ENCODE measurements around the gene DHX32.
"Not testable (repeated sequence)": the region's sequence is repeated elsewhere in the genome, so short reads cannot be mapped to it uniquely, and the experiment has no call there.

DHX32 gene

DNA sequence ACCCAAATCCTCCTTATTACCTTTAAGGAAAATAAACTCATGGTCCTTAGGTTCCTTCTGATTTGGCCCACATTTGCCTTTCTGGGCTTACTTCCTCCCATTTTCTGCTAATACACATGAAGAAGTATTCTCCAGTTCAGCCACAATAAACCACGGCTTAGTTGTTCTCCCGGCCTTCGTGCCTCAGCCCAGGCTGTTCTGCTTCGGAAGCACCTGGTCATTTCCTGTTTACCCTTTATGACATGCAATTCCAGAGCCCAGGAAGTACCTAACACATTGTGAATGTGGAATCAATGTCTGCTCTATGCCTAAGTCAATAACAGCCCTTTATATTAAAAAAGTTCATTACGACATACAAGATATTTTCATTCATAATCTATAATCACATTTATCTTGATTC lies 11.3 kb upstream of the DHX32 start:
- H3K9me3 ChIP-seq (ENCODE audit: insufficient read depth, low read depth, low read length) = peaks cover 11% of the 10 kb centered on the region
- H3K4me1 ChIP-seq (ENCODE audit: insufficient read depth, low read length); H3K9ac ChIP-seq (ENCODE audit: low read depth, low read length); H3K27ac ChIP-seq (ENCODE audit: low read length); H3K36me3 ChIP-seq (ENCODE audit: insufficient read depth, low read depth, low read length); H3K4me3 ChIP-seq (ENCODE audit: low read length): not testable (repeated sequence)
- H3K27me3 ChIP-seq (ENCODE audit: insufficient read depth, low read length) = peaks cover 17% of the 10 kb centered on the region; the same call in 1 of the 2 replicates

DNA sequence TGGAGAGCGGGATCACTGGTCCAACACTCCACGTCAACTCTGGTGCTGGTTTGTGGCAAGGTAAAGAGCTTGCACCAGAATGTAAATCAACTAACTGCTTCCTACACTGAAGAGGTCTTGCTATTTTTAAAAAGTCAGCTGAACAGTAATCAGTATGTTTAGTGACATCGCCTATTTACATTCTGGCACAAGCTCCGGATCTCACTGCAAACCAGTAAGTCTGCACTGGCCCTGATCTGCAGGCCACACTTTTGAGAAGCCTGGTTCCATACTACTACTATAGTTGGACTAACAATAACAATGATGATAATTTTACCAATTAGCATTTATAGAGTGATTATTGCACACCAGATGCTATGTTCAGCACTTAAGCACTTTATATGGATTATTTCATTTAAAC lies 8.3 kb upstream of the DHX32 start:
- H3K4me3 ChIP-seq (ENCODE audit: low read length); H3K27me3 ChIP-seq (ENCODE audit: insufficient read depth, low read length); H3K4me1 ChIP-seq (ENCODE audit: insufficient read depth, low read length); H3K36me3 ChIP-seq (ENCODE audit: insufficient read depth, low read depth, low read length); H3K9me3 ChIP-seq (ENCODE audit: insufficient read depth, low read depth, low read length); H3K9ac ChIP-seq (ENCODE audit: low read depth, low read length); H3K27ac ChIP-seq (ENCODE audit: low read length): not testable (repeated sequence)

DNA sequence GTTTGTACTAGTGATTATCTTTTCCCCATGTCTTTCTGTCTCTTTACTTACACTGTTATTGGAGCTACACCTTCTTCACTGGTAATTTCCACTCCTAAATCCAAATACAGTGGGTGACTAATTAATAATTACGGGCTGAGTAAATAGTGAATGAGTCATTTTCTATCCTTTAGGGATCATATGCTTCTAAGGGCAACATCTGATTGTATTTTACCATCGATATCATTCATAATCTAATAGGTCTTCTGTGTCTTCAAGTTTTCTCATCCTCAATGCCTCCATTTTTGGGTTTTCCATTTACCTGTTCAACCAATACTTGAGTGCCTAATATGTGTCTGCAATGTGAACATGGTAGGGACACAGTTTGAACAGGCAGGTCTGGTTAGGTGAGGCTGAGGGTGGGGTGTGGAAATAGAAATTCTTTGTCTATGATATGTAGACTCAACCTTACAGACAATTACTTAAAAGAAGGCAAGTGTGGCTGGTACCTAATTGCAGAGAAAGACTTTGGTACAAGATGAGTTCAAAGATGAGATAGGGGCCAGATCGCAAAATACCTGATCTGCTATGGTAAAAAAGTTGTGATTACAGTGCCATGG lies 5.9 kb upstream of the DHX32 start:
- H3K4me1 ChIP-seq (ENCODE audit: insufficient read depth, low read length) = peaks cover 6% of the 10 kb centered on the region; the same call in 1 of the 2 replicates
- no peak overlapping the region for H3K9ac ChIP-seq (ENCODE audit: low read depth, low read length)
- no peak overlapping the region for H3K4me3 ChIP-seq (ENCODE audit: low read length)
- no peak overlapping the region for H3K27ac ChIP-seq (ENCODE audit: low read length)
- no peaks in the 10 kb centered on the region for H3K36me3 ChIP-seq (ENCODE audit: insufficient read depth, low read depth, low read length)
- H3K9me3 ChIP-seq (ENCODE audit: insufficient read depth, low read depth, low read length) = peaks cover 8% of the 10 kb centered on the region
- H3K27me3 ChIP-seq (ENCODE audit: insufficient read depth, low read length) = no peaks in the 10 kb centered on the region

- Histone ChIP-seq H3K4me1 (ENCODE audit: insufficient read depth, low read length) (peaks cover 26% of the 10 kb centered on the region), H3K9ac (ENCODE audit: low read depth, low read length) (no peak overlapping the region), H3K4me3 (ENCODE audit: low read length) (no peak overlapping the region), H3K27ac (ENCODE audit: low read length) (no peak overlapping the region), H3K27me3 (ENCODE audit: insufficient read depth, low read length) (no peaks in the 10 kb centered on the region), H3K36me3 (ENCODE audit: insufficient read depth, low read depth, low read length) (no peaks in the 10 kb centered on the region), H3K9me3 (ENCODE audit: insufficient read depth, low read depth, low read length) (0 out of 2 replicates have a peak, but pooled peaks cover 2% of the 10 kb centered on the region)
These were observed 2.1 kb upstream of the DHX32 start for GRCh38 chr10:125883211-125883610.

GRCh38 chr10:125882596-125882995 lies 1.5 kb upstream of the DHX32 start:
- H3K4me1 ChIP-seq (ENCODE audit: insufficient read depth, low read length) = peaks cover 26% of the 10 kb centered on the region

GRCh38 chr10:125880719-125881118 lies 373 bp downstream of the DHX32 start:
- peak overlapping the region; percentile 52; the same call in 1 of the 2 replicates for H3K9ac ChIP-seq (ENCODE audit: low read depth, low read length)
- H3K27ac ChIP-seq (ENCODE audit: low read length) = no peak overlapping the region
- H3K9me3 ChIP-seq (ENCODE audit: insufficient read depth, low read depth, low read length) = peaks cover 21% of the 10 kb centered on the region
- H3K36me3 ChIP-seq (ENCODE audit: insufficient read depth, low read depth, low read length) = peaks cover 15% of the 10 kb centered on the region
- peak overlapping the region; percentile 51 for H3K4me3 ChIP-seq (ENCODE audit: low read length)
- H3K4me1 ChIP-seq (ENCODE audit: insufficient read depth, low read length) = peaks cover 26% of the 10 kb centered on the region
- no peaks in the 10 kb centered on the region for H3K27me3 ChIP-seq (ENCODE audit: insufficient read depth, low read length)

More at GRCh38 chr10:125882596-125882995, 1.5 kb upstream of the DHX32 start:
- Histone ChIP-seq H3K27me3 (ENCODE audit: insufficient read depth, low read length) (no peaks in the 10 kb centered on the region), H3K27ac (ENCODE audit: low read length) (no peak overlapping the region), H3K9ac (ENCODE audit: low read depth, low read length) (no peak overlapping the region), H3K36me3 (ENCODE audit: insufficient read depth, low read depth, low read length) (no peaks in the 10 kb centered on the region), H3K9me3 (ENCODE audit: insufficient read depth, low read depth, low read length) (0 out of 2 replicates have a peak, but pooled peaks cover 4% of the 10 kb centered on the region), H3K4me3 (ENCODE audit: low read length) (no peak overlapping the region)

GRCh38 chr10:125878957-125879835 lies 1.9 kb downstream of the DHX32 start:
- peaks cover 22% of the 10 kb centered on the region for H3K36me3 ChIP-seq (ENCODE audit: insufficient read depth, low read depth, low read length)
- no peak overlapping the region for H3K4me3 ChIP-seq (ENCODE audit: low read length)
- H3K9ac ChIP-seq (ENCODE audit: low read depth, low read length) = no peak overlapping the region
- peaks cover 25% of the 10 kb centered on the region for H3K9me3 ChIP-seq (ENCODE audit: insufficient read depth, low read depth, low read length)
- no peaks in the 10 kb centered on the region for H3K27me3 ChIP-seq (ENCODE audit: insufficient read depth, low read length)
- H3K4me1 ChIP-seq (ENCODE audit: insufficient read depth, low read length) = peaks cover 26% of the 10 kb centered on the region
- no peak overlapping the region for H3K27ac ChIP-seq (ENCODE audit: low read length)

- Histone ChIP-seq H3K27ac (ENCODE audit: low read length) (no peak overlapping the region), H3K27me3 (ENCODE audit: insufficient read depth, low read length) (no peaks in the 10 kb centered on the region), H3K9me3 (ENCODE audit: insufficient read depth, low read depth, low read length) (peaks cover 10% of the 10 kb centered on the region), H3K4me1 (ENCODE audit: insufficient read depth, low read length) (no peaks in the 10 kb centered on the region), H3K4me3 (ENCODE audit: low read length) (no peak overlapping the region), H3K36me3 (ENCODE audit: insufficient read depth, low read depth, low read length) (peaks cover 24% of the 10 kb centered on the region), H3K9ac (ENCODE audit: low read depth, low read length) (no peak overlapping the region)
These were observed 9.8 kb downstream of the DHX32 start for GRCh38 chr10:125871338-125871737.

- no peaks in the 10 kb centered on the region for H3K9me3 ChIP-seq (ENCODE audit: insufficient read depth, low read depth, low read length)
- no peaks in the 10 kb centered on the region for H3K4me1 ChIP-seq (ENCODE audit: insufficient read depth, low read length)
- H3K27me3 ChIP-seq (ENCODE audit: insufficient read depth, low read length) = no peaks in the 10 kb centered on the region
- H3K36me3 ChIP-seq (ENCODE audit: insufficient read depth, low read depth, low read length) = peaks cover 18% of the 10 kb centered on the region
- no peak overlapping the region for H3K4me3 ChIP-seq (ENCODE audit: low read length)
- H3K9ac ChIP-seq (ENCODE audit: low read depth, low read length) = no peak overlapping the region
- no peak overlapping the region for H3K27ac ChIP-seq (ENCODE audit: low read length)
These were observed 12.6 kb downstream of the DHX32 start for GRCh38 chr10:125868372-125868975.

GRCh38 chr10:125866421-125867029 lies 14.6 kb downstream of the DHX32 start:
- Histone ChIP-seq H3K36me3 (ENCODE audit: insufficient read depth, low read depth, low read length) (peaks cover 18% of the 10 kb centered on the region), H3K9ac (ENCODE audit: low read depth, low read length) (no peak overlapping the region), H3K4me1 (ENCODE audit: insufficient read depth, low read length) (no peaks in the 10 kb centered on the region), H3K27me3 (ENCODE audit: insufficient read depth, low read length) (no peaks in the 10 kb centered on the region), H3K27ac (ENCODE audit: low read length) (no peak overlapping the region), H3K4me3 (ENCODE audit: low read length) (no peak overlapping the region), H3K9me3 (ENCODE audit: insufficient read depth, low read depth, low read length) (no peaks in the 10 kb centered on the region)

DNA sequence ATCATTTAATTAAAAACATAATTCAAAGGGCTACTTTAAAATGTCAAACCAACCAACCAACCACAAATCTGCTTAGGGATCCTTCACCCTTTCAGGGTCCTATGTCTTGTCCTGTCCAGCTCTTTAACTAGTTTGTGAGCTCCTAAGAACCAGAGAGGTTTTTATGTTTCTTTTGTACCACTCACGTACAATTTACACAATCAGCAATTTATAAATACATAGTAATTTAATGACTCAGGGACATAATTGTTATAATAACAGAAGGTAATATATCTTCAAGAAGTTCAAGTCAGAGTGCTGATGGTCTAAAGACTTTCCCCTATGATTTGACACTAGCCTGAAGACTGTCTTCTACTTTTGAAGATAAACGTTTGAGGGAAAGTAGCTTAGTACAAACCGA lies 16.0 kb downstream of the DHX32 start:
- no peak overlapping the region for H3K27ac ChIP-seq (ENCODE audit: low read length)
- H3K4me3 ChIP-seq (ENCODE audit: low read length) = no peak overlapping the region
- no peaks in the 10 kb centered on the region for H3K9me3 ChIP-seq (ENCODE audit: insufficient read depth, low read depth, low read length)
- no peaks in the 10 kb centered on the region for H3K27me3 ChIP-seq (ENCODE audit: insufficient read depth, low read length)
- H3K9ac ChIP-seq (ENCODE audit: low read depth, low read length) = no peak overlapping the region
- H3K4me1 ChIP-seq (ENCODE audit: insufficient read depth, low read length) = no peaks in the 10 kb centered on the region
- H3K36me3 ChIP-seq (ENCODE audit: insufficient read depth, low read depth, low read length) = peaks cover 18% of the 10 kb centered on the region
